DLD1 (cell line): Measurements from ENCODE around the gene HTR2A.

ENCODE experiments used
- in situ Hi-C: cut with HindIII; loops from 2 replicates; pipeline ENCODE4 v1.10.0; 2017; ENCODE audit warnings: low sequenced_read_pairs

Gene HTR2A

GRCh38 chr13:46896341-46897137, at the start of gene HTR2A:
Gene HTR2A (minus strand): TSS chr13:46897053. CDS start chr13:46895906, 1,147 bp downstream.
- in situ Hi-C loops, result no loop called here

- in situ Hi-C loops, result no loop called here
Measured at GRCh38 chr13:46936525-46936924, 39.7 kb upstream of the HTR2A start.

- in situ Hi-C loops, result no loop called here
Measured at GRCh38 chr13:46934749-46935148, 37.9 kb upstream of the HTR2A start.

GRCh38 chr13:46926916-46927590, 30.2 kb upstream of the HTR2A start:
- in situ Hi-C loops, result no loop called here

- in situ Hi-C loops, result no loop called here
Measured at GRCh38 chr13:46925486-46925885, 28.6 kb upstream of the HTR2A start.

GRCh38 chr13:46914341-46914740, 17.5 kb upstream of the HTR2A start:
- in situ Hi-C loops, result no loop called here

GRCh38 chr13:46913757-46914156, 16.9 kb upstream of the HTR2A start:
- in situ Hi-C loops, result no loop called here

- in situ Hi-C loops, result no loop called here
Measured at GRCh38 chr13:46909042-46909441, 12.2 kb upstream of the HTR2A start.

GRCh38 chr13:46908501-46908900, 11.6 kb upstream of the HTR2A start:
- in situ Hi-C loops, result no loop called here

GRCh38 chr13:46906405-46906804, 9.6 kb upstream of the HTR2A start:
- in situ Hi-C loops, result no loop called here

GRCh38 chr13:46905249-46905648, 8.4 kb upstream of the HTR2A start:
- in situ Hi-C loops, result no loop called here

- in situ Hi-C loops, result no loop called here
Measured at GRCh38 chr13:46903748-46904147, 6.9 kb upstream of the HTR2A start.

GRCh38 chr13:46901721-46902120, 4.9 kb upstream of the HTR2A start:
- in situ Hi-C loops, result no loop called here

- in situ Hi-C loops, result no loop called here
Measured at GRCh38 chr13:46899801-46900200, 2.9 kb upstream of the HTR2A start.

- in situ Hi-C loops, result no loop called here
Measured at GRCh38 chr13:46895381-46895780, 1.5 kb downstream of the HTR2A start.

- in situ Hi-C loops, result no loop called here
Measured at GRCh38 chr13:46894568-46894967, 2.3 kb downstream of the HTR2A start.

GRCh38 chr13:46893798-46894560, 2.9 kb downstream of the HTR2A start:
- in situ Hi-C loops, result no loop called here

GRCh38 chr13:46893221-46893740, 3.6 kb downstream of the HTR2A start:
- in situ Hi-C loops, result no loop called here

- in situ Hi-C loops, result no loop called here
Measured at GRCh38 chr13:46885018-46885417, 11.8 kb downstream of the HTR2A start.

GRCh38 chr13:46884531-46884930, 12.3 kb downstream of the HTR2A start:
- in situ Hi-C loops, result no loop called here

- in situ Hi-C loops, result no loop called here
Measured at GRCh38 chr13:46881621-46882020, 15.2 kb downstream of the HTR2A start.
